Occipital lobe (tissue), 2 donors: ENCODE measurements around the gene RBFOX1. TPM values are rescaled to one million over a fixed set of nuclear protein-coding genes. Genes with fewer than 3 reads are reported as not detected.

ENCODE experiments used
- DNase-seq: peaks from one replicate; lab custom pipeline; 2025; lab: John Stamatoyannopoulos, UW
- total RNA-seq: library from RNA; depleted of rRNA; stranded (reverse); fragments of >200 nt; gene quantifications from one replicate; pipeline ENCODE4 v1.2.3, GENCODE V29; 2014

Gene RBFOX1
- total RNA-seq, 1 donor from 2014 or later = 78.0 TPM

DNA sequence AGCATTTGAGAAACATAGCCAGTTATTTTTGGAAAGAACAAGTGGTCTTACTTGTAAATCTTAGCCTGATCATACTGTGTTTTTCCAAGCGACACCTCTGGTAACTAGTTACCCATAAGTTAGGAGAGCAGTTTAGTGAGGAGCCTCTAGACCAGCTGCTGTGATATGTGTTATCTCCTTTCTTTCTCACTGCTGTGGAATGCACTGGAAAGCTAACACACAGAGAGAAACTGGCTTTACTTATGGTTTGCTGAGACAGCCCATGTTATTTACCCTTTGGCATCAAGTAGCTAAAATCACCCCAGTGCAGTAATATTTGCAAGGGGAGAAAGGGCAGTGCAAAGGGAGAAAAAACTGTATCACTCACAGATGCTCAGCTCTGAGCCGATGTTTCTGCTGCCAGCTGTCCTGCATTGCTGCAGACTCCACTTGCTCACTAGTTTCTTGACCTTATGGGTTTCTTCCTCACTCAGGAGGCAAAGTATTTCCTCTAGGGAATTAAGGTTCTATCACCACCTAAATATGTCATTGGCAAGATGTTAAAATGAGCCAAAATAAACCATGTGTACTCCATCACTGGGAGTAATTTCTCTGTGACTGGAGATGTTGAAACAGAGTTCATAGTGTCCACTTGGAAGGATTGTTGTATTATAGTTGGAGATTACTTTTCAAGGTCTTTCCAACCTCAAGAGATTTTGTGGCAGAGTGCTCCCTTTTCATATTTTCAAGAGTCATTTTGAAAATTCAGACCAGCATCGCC is 2.3 kb downstream of the RBFOX1 start:
- no peak for DNase-seq

GRCh38 chr16:7335991-7336634 is 3.5 kb downstream of the RBFOX1 start:
- DNase-seq = no peak

- DNase-seq = no peak
Observed at GRCh38 chr16:7336742-7337141, 4.1 kb downstream of the RBFOX1 start.

DNA sequence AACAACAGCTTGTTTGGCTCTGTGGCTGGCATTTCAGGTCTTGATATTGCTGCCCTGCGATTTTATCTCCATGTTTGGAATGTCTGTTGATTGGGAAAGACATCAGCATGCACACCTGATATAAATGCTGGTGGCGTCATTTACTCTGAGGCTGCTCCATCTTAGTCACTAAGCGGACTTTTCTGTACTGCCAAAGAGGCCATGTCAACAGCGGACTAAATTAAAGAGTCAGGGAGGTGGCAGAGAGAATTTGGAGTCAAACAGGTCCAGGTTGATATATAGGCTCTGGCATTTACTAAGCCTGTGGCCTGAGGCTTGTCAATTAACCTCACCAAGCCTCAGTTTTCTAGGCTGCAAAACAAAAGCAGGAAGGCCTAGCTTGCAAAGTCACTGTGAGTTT is 6.2 kb downstream of the RBFOX1 start:
- DNase-seq = no peak

- DNase-seq = no peak
Observed at GRCh38 chr16:7339700-7340099, 7.1 kb downstream of the RBFOX1 start.

- no peak for DNase-seq
Observed at GRCh38 chr16:7340938-7341337, 8.3 kb downstream of the RBFOX1 start.

GRCh38 chr16:7342598-7342997 is 10.0 kb downstream of the RBFOX1 start:
- DNase-seq = no peak

GRCh38 chr16:7343243-7343642 is 10.6 kb downstream of the RBFOX1 start:
- DNase-seq = no peak

- no peak for DNase-seq
Observed at GRCh38 chr16:7344830-7345780, 12.5 kb downstream of the RBFOX1 start.

DNA sequence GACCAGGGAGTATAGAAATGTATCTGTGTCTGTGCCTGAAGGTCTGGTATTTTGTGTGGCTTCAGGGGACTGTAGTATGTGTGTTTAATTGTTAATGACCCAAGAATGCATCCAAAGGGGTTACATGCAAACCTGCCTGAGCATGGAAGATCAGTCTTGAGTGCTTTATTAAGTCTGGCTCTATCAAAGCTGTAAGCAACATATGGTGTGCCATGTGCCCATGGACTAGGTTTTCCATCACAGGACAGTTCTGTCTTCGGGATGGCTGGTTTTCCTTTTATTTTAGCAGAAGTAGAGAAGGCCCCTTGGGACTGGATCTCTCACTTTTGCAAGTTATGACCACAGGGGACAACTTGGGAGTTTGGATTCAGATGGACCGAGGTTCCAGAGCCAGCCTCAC is 18.2 kb downstream of the RBFOX1 start:
- no peak for DNase-seq

DNA sequence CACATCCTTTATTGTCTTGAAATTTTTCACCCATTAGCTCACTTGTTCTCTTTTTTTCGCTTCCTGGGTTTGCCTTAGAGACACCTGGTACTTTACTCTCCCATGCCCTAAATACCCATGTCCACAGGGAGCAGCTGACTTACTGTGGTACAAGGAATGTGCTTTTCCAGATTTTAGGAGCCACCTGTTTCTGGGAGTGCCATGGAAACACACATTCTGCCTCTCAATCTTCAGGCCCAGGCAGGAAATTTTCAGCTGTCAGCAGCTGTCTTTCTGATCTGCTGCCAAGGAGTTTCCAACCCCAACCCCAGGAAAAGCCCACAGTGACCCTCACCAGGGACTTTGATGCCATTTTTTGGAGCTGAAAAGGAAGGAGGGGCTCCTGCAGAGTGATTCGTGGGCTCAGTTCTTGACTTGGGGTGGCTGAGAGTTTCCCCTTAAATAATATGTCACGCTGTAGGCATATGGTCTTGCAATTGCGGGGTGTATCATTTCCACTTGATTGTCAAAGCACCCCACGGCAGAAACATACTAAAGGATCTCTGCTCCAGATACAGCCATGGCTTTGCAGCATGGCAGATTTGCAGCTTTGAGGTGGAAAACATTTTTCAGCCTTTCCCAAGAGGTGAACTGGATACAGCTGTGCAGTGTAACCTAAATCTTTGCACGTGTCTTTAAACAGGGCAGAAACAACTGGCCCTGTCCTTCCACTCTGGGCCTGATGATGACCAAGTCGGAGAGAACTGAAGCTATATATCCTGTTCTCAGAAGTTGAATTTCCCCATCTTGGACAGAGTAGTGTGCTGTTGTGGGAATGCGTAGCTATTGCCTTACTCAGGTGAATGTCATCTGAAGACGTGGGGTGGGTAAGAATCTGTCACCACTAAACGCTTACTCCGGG is 19.2 kb downstream of the RBFOX1 start:
- no peak for DNase-seq

DNA sequence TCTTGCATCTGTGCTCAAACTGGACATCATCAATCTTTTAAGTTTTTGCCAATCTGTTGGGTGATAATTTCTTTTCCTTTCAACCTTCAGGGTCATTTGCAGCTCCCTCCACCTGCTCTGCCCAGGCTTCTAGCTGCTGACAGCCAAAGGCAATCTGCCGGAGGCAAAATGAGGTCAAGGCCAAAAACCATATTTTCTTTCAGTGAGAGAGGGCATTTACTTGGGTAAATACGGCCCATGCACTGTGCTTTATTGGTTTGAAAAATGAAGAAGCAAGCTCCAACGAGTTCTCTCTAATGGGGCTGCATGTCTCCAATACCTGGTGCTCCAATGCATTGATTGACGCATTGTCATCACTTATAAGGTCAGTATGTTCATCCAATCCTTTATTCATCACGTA is 23.1 kb downstream of the RBFOX1 start:
- no peak for DNase-seq

DNA sequence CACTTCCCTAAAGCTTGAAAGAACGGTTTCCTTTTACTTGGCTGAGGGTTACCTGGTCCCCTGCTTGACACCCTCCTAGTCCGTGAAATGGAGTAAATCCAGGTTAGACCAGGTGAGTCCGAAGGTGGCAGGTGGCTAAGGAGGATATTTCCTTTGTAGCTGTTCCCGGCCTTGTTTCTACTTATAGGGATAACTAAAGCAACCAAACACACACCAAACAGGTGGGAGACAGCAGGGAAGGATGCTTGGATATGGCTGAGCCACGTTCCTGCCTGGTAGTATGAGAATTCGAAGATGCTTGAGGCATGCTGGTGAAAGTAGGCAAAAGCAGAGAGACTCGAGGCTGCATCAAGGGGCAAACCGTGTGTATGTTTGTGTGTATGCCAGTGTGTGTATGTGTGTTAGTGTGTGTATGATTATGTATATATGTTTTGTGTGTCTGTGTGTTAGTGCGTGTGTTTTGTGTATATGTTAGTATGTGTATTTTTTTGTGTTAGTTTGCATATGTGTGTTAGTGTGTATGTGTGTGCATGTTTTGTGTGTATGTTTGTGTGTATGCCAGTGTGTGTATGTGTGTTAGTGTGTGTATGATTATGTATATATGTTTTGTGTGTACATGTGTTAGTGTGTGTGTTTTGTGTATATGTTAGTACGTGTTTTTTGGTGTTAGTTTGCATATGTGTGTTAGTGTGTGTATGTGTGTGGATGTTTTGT is 28.9 kb downstream of the RBFOX1 start:
- DNase-seq = no peak

DNA sequence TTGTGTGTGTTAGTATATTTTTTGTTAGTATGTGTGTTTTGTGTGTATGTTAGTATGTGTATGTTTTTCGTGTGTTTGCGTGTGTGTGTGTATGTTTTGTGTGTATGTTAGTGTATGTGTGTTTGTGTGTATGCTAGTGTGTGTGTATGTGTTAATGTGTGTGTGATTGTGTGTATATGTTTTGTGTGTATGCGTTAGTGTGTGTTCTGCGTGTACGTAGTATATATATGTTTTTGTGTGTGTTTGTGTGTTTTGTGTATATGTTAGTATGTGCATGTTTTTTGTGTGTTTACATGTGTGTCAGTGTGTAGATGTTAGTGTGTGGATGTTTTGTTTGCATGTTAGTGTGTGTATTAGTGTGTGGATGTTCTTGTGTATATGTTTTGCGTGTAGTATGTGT is 29.6 kb downstream of the RBFOX1 start:
- no peak for DNase-seq

DNA sequence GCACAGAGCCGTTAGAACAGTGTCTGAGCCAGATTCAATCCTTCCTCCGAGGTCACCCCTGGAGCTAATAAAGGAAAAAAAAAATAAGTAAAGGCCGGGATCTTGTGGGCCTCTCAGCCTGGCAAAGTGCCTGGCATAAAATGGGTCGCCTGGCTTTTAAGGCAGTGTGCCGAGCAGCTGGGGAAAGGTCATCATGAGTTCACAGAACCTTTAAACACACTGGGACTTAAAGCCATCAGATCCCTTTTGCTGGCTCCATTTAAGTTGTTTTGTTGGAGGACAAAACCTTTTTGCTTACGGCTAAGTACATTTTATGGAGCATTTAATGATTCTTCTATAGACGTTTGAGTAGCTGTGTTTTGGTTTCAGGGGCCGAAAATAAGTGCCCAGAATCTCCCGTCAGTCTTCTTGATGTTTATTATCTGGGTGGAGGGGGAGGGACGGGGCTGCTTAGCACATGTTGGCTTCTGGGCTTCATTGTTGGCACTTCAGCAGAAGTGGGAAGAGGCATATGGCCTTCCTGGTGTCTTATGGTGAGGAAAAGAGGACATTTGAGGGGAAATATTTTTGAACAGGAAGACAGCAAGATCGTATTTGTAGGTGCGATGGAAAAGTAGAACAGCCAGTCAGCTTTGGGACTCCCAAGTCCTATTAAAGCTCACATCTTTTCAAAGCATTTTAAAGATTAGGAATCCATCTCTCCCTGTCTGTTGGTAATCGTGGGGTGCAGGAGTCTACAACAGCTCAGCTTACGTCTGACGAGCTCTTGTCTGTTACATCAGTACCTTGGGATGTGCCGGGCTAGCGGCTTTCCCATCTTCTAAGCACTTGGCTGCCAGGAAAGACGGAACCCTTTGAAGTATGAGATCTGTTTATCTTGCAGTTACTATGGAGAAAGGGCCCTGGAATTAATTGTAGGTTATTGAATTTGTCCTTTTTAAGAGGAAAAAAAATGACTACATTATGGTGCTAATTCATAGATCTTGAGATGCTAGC is 31.1 kb downstream of the RBFOX1 start:
- DNase-seq = no peak

- no peak for DNase-seq
Observed at GRCh38 chr16:7366041-7366440, 33.4 kb downstream of the RBFOX1 start.

GRCh38 chr16:7366993-7367880 is 34.6 kb downstream of the RBFOX1 start:
- no peak for DNase-seq

GRCh38 chr16:7369204-7369603 is 36.6 kb downstream of the RBFOX1 start:
- DNase-seq = no peak
